Measurements from ENCODE around the gene MRPS5.

GRCh38 chr2:95159690-95160449 lies 38.3 kb upstream of the MRPS5 start, which contains the start of gene ZNF514:
- peak; percentile 31; the same call in 1 of the 2 replicates for TF ChIP-seq POLR2AphosphoS5 (IDR thresholded peaks at IDR 0.05; ENCODE audit: borderline replicate concordance, low read depth, low read length)
- no peak for TF ChIP-seq EZH2 (IDR thresholded peaks at IDR 0.05)
- no peak for TF ChIP-seq FOXP2 (optimal IDR thresholded peaks at IDR 0.05; ENCODE audit: control extremely low read depth, extremely low read length, insufficient read depth)
